ENCODE data around the gene RFC2.

DNA sequence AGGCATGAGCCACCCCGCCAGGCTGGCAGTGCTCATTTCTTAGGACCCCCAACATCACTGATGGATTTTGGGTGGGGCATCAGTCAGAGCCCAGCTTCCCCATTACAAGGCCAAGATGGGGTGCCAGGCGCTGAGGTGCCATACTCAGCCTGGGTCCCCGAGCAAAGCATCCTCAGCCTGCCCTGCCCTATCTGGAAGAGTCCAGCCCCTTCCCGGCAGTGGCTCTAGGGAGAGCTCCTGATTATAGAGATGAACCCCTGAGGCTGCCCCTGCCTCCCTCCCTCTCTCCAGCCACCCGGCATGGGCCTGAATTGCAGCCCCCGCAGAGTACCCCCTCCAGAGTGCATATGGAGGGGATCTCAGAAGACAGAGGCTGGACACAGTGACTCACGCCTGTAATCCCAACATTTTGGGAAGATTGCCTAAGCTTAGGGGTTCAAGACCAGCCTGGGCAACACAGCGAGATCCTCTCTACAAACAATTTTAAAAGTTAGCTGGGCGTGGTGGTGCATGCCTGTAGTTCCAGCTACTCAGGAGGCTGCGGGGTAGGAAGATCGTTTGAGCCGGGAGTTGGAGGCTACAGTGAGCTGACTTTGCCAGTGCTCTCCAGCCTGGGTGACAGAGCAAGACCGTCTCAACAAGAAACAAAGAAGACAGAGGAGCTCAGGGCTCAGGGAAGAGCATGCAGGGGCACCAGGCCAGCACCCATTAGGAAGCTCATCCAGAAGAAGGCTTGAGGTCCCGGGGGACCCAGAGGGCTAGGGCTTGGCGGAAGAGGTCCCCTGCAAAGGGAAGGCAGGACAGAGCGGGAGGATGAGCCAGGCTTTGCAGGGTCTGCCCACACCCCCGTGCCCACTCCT lies 31.1 kb downstream of the RFC2 start:
- no peak for TF ChIP-seq POLR2A (IDR thresholded peaks at IDR 0.05)
- TF ChIP-seq CTCF (IDR thresholded peaks at IDR 0.05): no peak

All from upper lobe of left lung (tissue), 4 donors.